AG08395 (cell line): ENCODE results near the gene C1orf198.

Experiments
- DNase-seq: peaks from one replicate; pipeline ENCODE4 v3.0.0; 2012; ENCODE audit warnings: mixed read lengths, low spot score

C1orf198 gene

GRCh38 chr1:230809256-230809990, 58.9 kb downstream of the C1orf198 start:
- no peak for DNase-seq

- peak; percentile 69 for DNase-seq
These were observed 59.9 kb downstream of the C1orf198 start for GRCh38 chr1:230808281-230808872.

- DNase-seq, result no peak
These were observed 60.6 kb downstream of the C1orf198 start for GRCh38 chr1:230807561-230808280.

- no peak for DNase-seq
These were observed 61.3 kb downstream of the C1orf198 start for GRCh38 chr1:230807029-230807428.

- no peak for DNase-seq
These were observed 61.8 kb downstream of the C1orf198 start for GRCh38 chr1:230806552-230806951.

- DNase-seq, result no peak
These were observed 63.9 kb downstream of the C1orf198 start for GRCh38 chr1:230804396-230804795.

GRCh38 chr1:230800891-230801840, 67.2 kb downstream of the C1orf198 start:
- no peak for DNase-seq

GRCh38 chr1:230798491-230798890, 69.8 kb downstream of the C1orf198 start:
- no peak for DNase-seq

- peak; percentile 78 for DNase-seq
These were observed 70.4 kb downstream of the C1orf198 start for GRCh38 chr1:230797942-230798365.

- no peak for DNase-seq
These were observed 70.9 kb downstream of the C1orf198 start for GRCh38 chr1:230797376-230797920.

GRCh38 chr1:230796626-230797025, 71.7 kb downstream of the C1orf198 start:
- no peak for DNase-seq

GRCh38 chr1:230794871-230795605, 73.3 kb downstream of the C1orf198 start:
- no peak for DNase-seq

GRCh38 chr1:230794431-230794830, 73.9 kb downstream of the C1orf198 start:
- no peak for DNase-seq

GRCh38 chr1:230793463-230793745, 74.9 kb downstream of the C1orf198 start:
- DNase-seq, result no peak

GRCh38 chr1:230792691-230793462, 75.4 kb downstream of the C1orf198 start:
- no peak for DNase-seq

- DNase-seq, result no peak
These were observed 76.2 kb downstream of the C1orf198 start for GRCh38 chr1:230791986-230792564.

- DNase-seq, result no peak
These were observed 78.3 kb downstream of the C1orf198 start for GRCh38 chr1:230790026-230790425.

- no peak for DNase-seq
These were observed 79.6 kb downstream of the C1orf198 start for GRCh38 chr1:230788561-230789275.

GRCh38 chr1:230787471-230787870, 80.8 kb downstream of the C1orf198 start:
- no peak for DNase-seq
